HCT116 (cell line): ENCODE measurements around the gene CDON. TPM values are rescaled to one million over a fixed set of nuclear protein-coding genes. Genes with fewer than 3 reads are reported as not detected.

ENCODE experiments used
- ATAC-seq: fragments of 200-7000 bp; cut with Tn5 transposase; 2 replicates; pipeline ENCODE4 v1.9.1; 2020; ENCODE audit warnings: mild to moderate bottlenecking, moderate library complexity
- BruUV-seq: library from RNA; stranded (reverse); fragments of 400-500 nt; replicated peaks from 2 replicates; lab custom pipeline; 2021; lab: Mats Ljungman, UMichigan
- CTCF ChIA-PET: fragments of 300-600 bp; sonication (Branson Sonifier 250); formaldehyde crosslinking; loops from one replicate; lab custom pipeline; 2021; ENCODE audit warnings: antibody characterized with exemption; lab: Charles Lee
- POLR2A ChIA-PET: fragments of 300-600, 350-600 bp; sonication (Branson Sonifier 250); formaldehyde crosslinking; loops from one replicate; lab custom pipeline; 2021; ENCODE audit warnings: antibody characterized with exemption; lab: Charles Lee
- RAD21 ChIA-PET, 2 experiments: fragments of 300-600 bp; sonication (Branson Sonifier 250); formaldehyde crosslinking; loops; one replicate each; lab custom pipeline; 2023; ENCODE audit warnings: low total read pairs in 2 of 2; ENCODE audit not compliant: uncharacterized antibody in 2 of 2, unreplicated experiment in 2 of 2, low non-redundant PET in 1 of 2; lab: Charles Lee
- DNase-seq: peaks from one replicate; pipeline ENCODE4 v3.0.0-alpha.2; 2010; ENCODE audit warnings: low read depth, low spot score
- H2AFZ ChIP-seq: fragments of 200-600 bp; shearing (Covaris generic), sonication (generic); 2 replicates; pipeline ENCODE4 v1.6.1; 2017; ENCODE audit warnings: low read depth, mixed run types, mixed read lengths, antibody characterized with exemption, low read length; ENCODE audit not compliant: poor library complexity, severe bottlenecking
- H3K27ac ChIP-seq: 2 replicates; pipeline ENCODE4 v1.5.1; 2012; ENCODE audit warnings: low read depth, low read length
- H3K27me3 ChIP-seq: fragments of 200-600 bp; sonication (generic); 2 replicates; pipeline ENCODE4 v1.6.1; 2016; ENCODE audit warnings: mixed run types, low read length, mixed read lengths; ENCODE audit not compliant: insufficient read depth
- H3K36me3 ChIP-seq, 2 experiments: fragments of 200-500 bp in 1 of 2; fragments of 200-600 bp in 1 of 2; sonication (Bioruptor generic) in 1 of 2; sonication (generic) in 1 of 2; 2 replicates each; pipeline versions ENCODE4 v1.5.1 to v1.6.1; 2014 to 2016; ENCODE audit warnings: low read length in 2 of 2, inconsistent platforms in 1 of 2, mixed read lengths in 1 of 2, mixed run types in 1 of 2; ENCODE audit not compliant: insufficient read depth in 2 of 2, control insufficient read depth in 1 of 2
- H3K4me1 ChIP-seq, 2 experiments: fragments of 200-600 bp in 1 of 2; sonication (generic) in 1 of 2; 2 replicates each; pipeline versions ENCODE4 v1.5.1 to v1.6.1; 2012 to 2017; ENCODE audit warnings: low read length in 2 of 2, inconsistent platforms in 1 of 2, mild to moderate bottlenecking in 1 of 2, mixed read lengths in 1 of 2, mixed run types in 1 of 2, moderate library complexity in 1 of 2; ENCODE audit not compliant: insufficient read depth in 2 of 2, control insufficient read depth in 1 of 2
- H3K4me2 ChIP-seq: fragments of 200-600 bp; sonication (generic); 2 replicates; pipeline ENCODE4 v1.6.1; 2017; ENCODE audit warnings: mixed run types, low read length, mixed read lengths
- H3K4me3 ChIP-seq, 2 experiments: fragments of 200-600 bp in 1 of 2; sonication (generic) in 1 of 2; replicated peaks in 1 of 2; 2 replicates each; pipeline ENCODE4 v1.5.1; 2011 to 2016; ENCODE audit warnings: low read length in 2 of 2, control low read depth in 1 of 2, low read depth in 1 of 2, mild to moderate bottlenecking in 1 of 2, mixed read lengths in 1 of 2, mixed run types in 1 of 2
- H3K79me2 ChIP-seq: fragments of 200-600 bp; sonication (generic); 2 replicates; pipeline ENCODE4 v1.6.1; 2017; ENCODE audit warnings: mild to moderate bottlenecking, mixed run types, low read length, moderate library complexity, mixed read lengths; ENCODE audit not compliant: insufficient read depth
- H3K9ac ChIP-seq: fragments of 200-600 bp; sonication (generic); 2 replicates; pipeline ENCODE4 v1.6.1; 2016; ENCODE audit warnings: low read length, mixed read lengths
- H3K9me2 ChIP-seq: fragments of 200-600 bp; sonication (generic), shearing (Covaris generic); 2 replicates; pipeline ENCODE4 v1.6.1; 2017; ENCODE audit warnings: mixed run types, mild to moderate bottlenecking, moderate library complexity; ENCODE audit not compliant: insufficient read depth
- H3K9me3 ChIP-seq, 2 experiments: fragments of 200-500 bp in 1 of 2; fragments of 200-600 bp in 1 of 2; sonication (Bioruptor generic) in 1 of 2; sonication (generic) in 1 of 2; 2 replicates each; pipeline ENCODE4 v1.6.1; 2014 to 2017; ENCODE audit warnings: low read length in 2 of 2, mixed read lengths in 2 of 2, inconsistent platforms in 1 of 2, low read depth in 1 of 2, mild to moderate bottlenecking in 1 of 2, mixed run types in 1 of 2, moderate library complexity in 1 of 2; ENCODE audit not compliant: control insufficient read depth in 1 of 2, insufficient read depth in 1 of 2
- H4K20me1 ChIP-seq: fragments of 200-600 bp; sonication (generic), shearing (Covaris generic); 2 replicates; pipeline ENCODE4 v1.6.1; 2017; ENCODE audit warnings: mixed run types, mild to moderate bottlenecking, moderate library complexity; ENCODE audit not compliant: insufficient read depth
- ATF3 ChIP-seq: IDR thresholded peaks from 2 replicates; pipeline ENCODE4 v1.6.1; 2012
- CBX3 ChIP-seq: IDR thresholded peaks from 2 replicates; pipeline ENCODE4 v1.6.1; 2012; ENCODE audit warnings: low read depth
- CTCF ChIP-seq, 3 experiments: fragments of 200-600 bp in 1 of 3; sonication (generic) in 1 of 3; IDR thresholded peaks in 2 of 3; conservative IDR thresholded peaks in 1 of 3; 2 replicates each; pipeline ENCODE4 v1.5.1; 2012 to 2017; ENCODE audit warnings: low read depth in 2 of 3, low read length in 2 of 3, antibody characterized with exemption in 1 of 3, borderline replicate concordance in 1 of 3, control low read depth in 1 of 3, mild to moderate bottlenecking in 1 of 3, mixed read lengths in 1 of 3, mixed run types in 1 of 3, moderate library complexity in 1 of 3; ENCODE audit not compliant: insufficient read depth in 1 of 3
- EGR1 ChIP-seq: IDR thresholded peaks from 2 replicates; pipeline ENCODE4 v1.6.1; 2012; ENCODE audit warnings: low read depth
- ELF1 ChIP-seq: IDR thresholded peaks from 2 replicates; pipeline ENCODE4 v1.6.1; 2012; ENCODE audit warnings: low read depth, borderline replicate concordance
- EZH2 ChIP-seq: fragments of 200-600 bp; sonication (generic); IDR thresholded peaks from 2 replicates; pipeline ENCODE4 v1.6.1; 2017; ENCODE audit warnings: antibody characterized with exemption, mixed run types
- EZH2phosphoT487 ChIP-seq: fragments of 200-600 bp; IDR thresholded peaks from 2 replicates; pipeline ENCODE4 v1.6.1; 2018; ENCODE audit warnings: antibody characterized with exemption, borderline replicate concordance
- FOSL1 ChIP-seq: IDR thresholded peaks from 2 replicates; pipeline ENCODE4 v1.6.1; 2012; ENCODE audit warnings: low read depth
- MAX ChIP-seq: IDR thresholded peaks from 2 replicates; pipeline ENCODE4 v1.6.1; 2012
- POLR2A ChIP-seq: IDR thresholded peaks from 2 replicates; pipeline ENCODE4 v1.7.0; 2011; ENCODE audit warnings: borderline replicate concordance; ENCODE audit not compliant: insufficient read depth, insufficient read length; ENCODE audit errors: extremely low read depth
- POLR2AphosphoS5 ChIP-seq: IDR thresholded peaks from 2 replicates; pipeline ENCODE4 v1.6.1; 2011; ENCODE audit warnings: mild to moderate bottlenecking, low read depth, low read length, moderate library complexity
- REST ChIP-seq: IDR thresholded peaks from 2 replicates; pipeline ENCODE4 v1.6.1; 2012; ENCODE audit warnings: low read depth
- SP1 ChIP-seq: IDR thresholded peaks from 2 replicates; pipeline ENCODE4 v1.6.1; 2012; ENCODE audit warnings: low read depth
- SRF ChIP-seq: IDR thresholded peaks from 2 replicates; pipeline ENCODE4 v1.6.1; 2012; ENCODE audit warnings: low read depth
- TCF7L2 ChIP-seq: IDR thresholded peaks from 2 replicates; pipeline ENCODE4 v1.7.0; 2011; ENCODE audit warnings: borderline replicate concordance, inconsistent platforms; ENCODE audit not compliant: insufficient read depth, insufficient read length; ENCODE audit errors: extremely low read depth
- YY1 ChIP-seq: IDR thresholded peaks from 2 replicates; pipeline ENCODE4 v1.6.1; 2011; ENCODE audit warnings: low read length, low read depth, moderate library complexity, mild to moderate bottlenecking; ENCODE audit not compliant: insufficient replicate concordance; ENCODE audit errors: extremely low read depth
- ZBTB33 ChIP-seq: IDR thresholded peaks from 2 replicates; pipeline ENCODE4 v1.6.1; 2011; ENCODE audit warnings: mild to moderate bottlenecking, low read length, moderate library complexity; ENCODE audit not compliant: insufficient replicate concordance; ENCODE audit errors: extremely low read depth
- ZFX ChIP-seq: fragments of 450-650 bp; IDR thresholded peaks from 2 replicates; pipeline ENCODE4 v1.6.1; 2017
- ZNF274 ChIP-seq: fragments of 200-500 bp; sonication (Bioruptor generic); IDR thresholded peaks from 2 replicates; pipeline ENCODE4 v1.6.1; 2014; ENCODE audit warnings: mild to moderate bottlenecking, low read depth, low read length, inconsistent platforms
- intact Hi-C: fragments of 100-400 bp; cut with micrococcal nuclease; formaldehyde crosslinking; loops from 2 replicates; pipeline ENCODE4 v1.10.0; 2022
- total RNA-seq: library from RNA; stranded (reverse); gene quantifications from one replicate; pipeline ENCODE4 v1.2.1, GENCODE V29; 2021; ENCODE audit not compliant: unreplicated experiment

CDON gene
- total RNA-seq, 1 experiment from 2014 or later, result 16.9 TPM

- Histone ChIP-seq H2AFZ (no peak overlapping the region), H3K4me1 (no peaks in the 10 kb centered on the region), H3K27ac (no peak overlapping the region), H4K20me1 (no peaks in the 10 kb centered on the region), H3K4me3 (no peak overlapping the region), H3K9me3 (no peaks in the 10 kb centered on the region), H3K27me3 (no peaks in the 10 kb centered on the region), H3K79me2 (no peaks in the 10 kb centered on the region), H3K4me2 (no peak overlapping the region), H3K36me3 (no peaks in the 10 kb centered on the region), H3K9me2 (no peaks in the 10 kb centered on the region), H3K9ac (no peak overlapping the region)
- ChIA-PET RAD21 (no interaction called here), POLR2A (no interaction called here), CTCF (no interaction called here)
- intact Hi-C loops, result no loop called here
- ATAC-seq (no peak), DNase-seq (no peak)
- BruUV-seq, result no TSS peak
- TF ChIP-seq TCF7L2 (no peak), CTCF (IDR thresholded peaks at IDR 0.05 in 2 of 3, conservative IDR thresholded peaks at IDR 0.05 in 1 of 3; ENCODE audit: borderline replicate concordance in 1 of 3, insufficient read depth in 1 of 3, low read depth in 2 of 3, low read length in 2 of 3) (no peak), MAX (no peak), REST (no peak), ZBTB33 (no peak), EZH2phosphoT487 (no peak), ATF3 (no peak), EZH2 (no peak), EGR1 (no peak), POLR2A (no peak), POLR2AphosphoS5 (no peak), FOSL1 (no peak), CBX3 (no peak), SRF (no peak), YY1 (no peak), ZNF274 (no peak), SP1 (no peak), ELF1 (no peak), ZFX (no peak)
Measured at GRCh38 chr11:126053415-126054286, 9.0 kb downstream of the CDON start.
